HUES6 (cell line): ENCODE data around the gene EGLN1.
"Not testable (repeated sequence)": the region's sequence is repeated elsewhere in the genome, so short reads cannot be mapped to it uniquely, and the experiment has no call there.

ENCODE experiments used
- H3K27ac ChIP-seq: 2 replicates; pipeline ENCODE4 v1.7.0; 2013; ENCODE audit warnings: low read depth, mild to moderate bottlenecking, low read length, inconsistent platforms
- H3K27me3 ChIP-seq: 2 replicates; pipeline ENCODE4 v1.6.1; 2013; ENCODE audit warnings: low read length; ENCODE audit not compliant: control insufficient read depth, insufficient read depth
- H3K36me3 ChIP-seq: 2 replicates; pipeline ENCODE4 v1.6.1; 2013; ENCODE audit warnings: low read length; ENCODE audit not compliant: control insufficient read depth, insufficient read depth
- H3K4me1 ChIP-seq: 2 replicates; pipeline ENCODE4 v1.6.1; 2013; ENCODE audit warnings: low read length; ENCODE audit not compliant: control insufficient read depth, insufficient read depth
- H3K4me3 ChIP-seq: 2 replicates; pipeline ENCODE4 v1.5.1; 2013; ENCODE audit warnings: low read depth, low read length
- H3K9ac ChIP-seq: one replicate; pipeline ENCODE4 v1.6.1; 2013; ENCODE audit warnings: mild to moderate bottlenecking, low read length
- H3K9me3 ChIP-seq: 2 replicates; pipeline ENCODE4 v1.6.1; 2013; ENCODE audit warnings: low read depth, low read length; ENCODE audit not compliant: control insufficient read depth, insufficient read depth

EGLN1 gene

DNA sequence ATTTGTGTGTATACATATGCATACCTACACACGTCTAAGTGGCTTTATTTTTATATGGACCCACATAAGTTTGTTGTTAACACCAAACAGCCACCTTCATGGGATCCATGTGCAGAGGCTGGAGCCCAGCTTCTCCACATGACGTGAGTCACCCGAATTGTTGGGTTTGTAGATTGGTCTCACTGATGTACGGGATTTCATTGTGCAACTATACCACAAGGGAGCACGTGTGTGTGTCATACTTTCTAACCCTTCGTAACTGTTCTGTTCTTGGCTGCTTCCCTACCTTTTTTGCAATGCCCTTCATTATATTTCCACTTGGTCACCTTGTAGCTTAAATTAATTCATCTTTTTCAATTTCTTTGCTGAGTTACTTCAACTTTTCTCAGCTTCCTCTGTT is 63.0 kb downstream of the EGLN1 start:
- H3K4me3 ChIP-seq: no peak overlapping the region
- H3K4me1 ChIP-seq: no peaks in the 10 kb centered on the region
- no peaks in the 10 kb centered on the region for H3K36me3 ChIP-seq
- no peaks in the 10 kb centered on the region for H3K9me3 ChIP-seq
- no peak overlapping the region for H3K27ac ChIP-seq
- H3K9ac ChIP-seq: no peak overlapping the region
- no peaks in the 10 kb centered on the region for H3K27me3 ChIP-seq

DNA sequence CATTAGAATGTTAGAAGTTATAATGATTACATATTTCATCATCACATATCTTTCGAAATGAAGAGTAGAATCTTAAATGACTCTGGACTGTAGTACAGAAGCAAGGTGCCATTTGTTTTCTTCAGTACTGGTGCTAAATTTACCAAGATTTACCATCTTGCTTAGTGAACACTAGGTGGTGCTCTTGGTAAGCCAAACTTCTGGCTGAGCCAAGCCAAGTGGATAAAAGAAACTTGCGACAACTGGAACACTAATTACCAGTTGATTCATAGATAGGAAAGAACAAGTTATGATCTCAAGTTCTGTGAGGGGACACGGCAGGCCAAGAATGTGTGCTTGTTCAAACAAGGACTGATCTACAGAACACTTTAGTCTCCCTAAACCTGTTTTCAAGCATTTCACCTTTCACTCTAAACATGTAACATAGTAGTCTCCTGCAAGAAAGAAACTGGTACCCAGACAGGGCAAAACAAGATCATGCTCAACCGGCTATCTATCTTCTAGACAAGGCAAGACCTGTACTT is 64.2 kb downstream of the EGLN1 start:
- Histone ChIP-seq H3K9ac (no peak overlapping the region), H3K4me1 (no peaks in the 10 kb centered on the region), H3K27ac (no peak overlapping the region), H3K36me3 (peaks cover 5% of the 10 kb centered on the region), H3K4me3 (no peak overlapping the region), H3K27me3 (no peaks in the 10 kb centered on the region), H3K9me3 (no peaks in the 10 kb centered on the region)

DNA sequence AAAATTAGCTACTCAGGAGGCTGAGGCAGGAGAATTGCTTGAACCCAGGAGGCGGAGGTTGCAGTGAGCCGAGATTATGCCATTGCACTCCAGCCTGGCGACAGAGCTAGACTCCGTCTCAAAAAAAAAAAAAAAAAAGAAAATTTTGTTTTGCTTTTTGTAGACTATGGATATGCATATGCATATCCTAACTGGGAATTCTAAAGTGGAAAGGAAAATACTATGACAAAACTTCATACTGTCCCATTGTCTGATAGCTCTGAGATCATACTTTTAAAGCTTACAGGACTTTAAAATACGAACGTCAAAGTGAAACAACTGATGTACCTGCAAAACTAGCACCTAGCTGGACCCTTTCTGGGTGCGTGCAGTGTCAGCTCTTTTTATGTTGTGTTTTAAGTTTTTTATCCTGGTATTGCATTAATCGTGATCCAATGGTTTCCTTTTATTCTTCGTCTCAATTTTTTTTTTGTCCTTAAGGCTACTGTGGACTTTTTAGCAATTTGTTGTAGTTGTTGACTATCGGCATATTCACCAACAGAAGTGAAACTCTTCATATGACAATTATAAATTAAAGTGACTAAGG is 64.8 kb downstream of the EGLN1 start:
- H3K4me3 ChIP-seq: no peak overlapping the region
- no peaks in the 10 kb centered on the region for H3K27me3 ChIP-seq
- H3K36me3 ChIP-seq: peaks cover 11% of the 10 kb centered on the region
- H3K4me1 ChIP-seq: no peaks in the 10 kb centered on the region
- H3K9ac ChIP-seq: no peak overlapping the region
- no peak overlapping the region for H3K27ac ChIP-seq
- H3K9me3 ChIP-seq: no peaks in the 10 kb centered on the region

DNA sequence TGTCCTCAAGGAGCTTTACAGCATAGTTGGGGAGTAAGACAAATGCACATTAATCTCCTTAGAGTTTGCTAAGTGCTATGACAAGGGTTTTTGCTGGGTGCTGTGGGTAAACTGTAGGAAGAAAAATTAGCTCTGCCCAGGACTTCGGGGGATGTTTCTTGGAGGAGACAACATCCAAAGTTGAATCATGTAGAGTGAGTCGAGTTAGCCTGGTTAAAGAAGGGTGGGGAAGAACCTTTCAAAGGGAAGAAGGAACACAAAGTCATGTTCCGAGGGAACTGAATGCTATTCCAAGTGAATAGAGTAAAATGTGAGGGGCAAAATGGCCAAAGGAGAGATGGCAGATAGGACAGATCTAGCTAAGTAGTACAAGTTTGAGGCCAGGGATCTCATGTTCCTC is 66.9 kb downstream of the EGLN1 start:
- no peak overlapping the region for H3K4me3 ChIP-seq
- no peak overlapping the region for H3K27ac ChIP-seq
- peaks cover 31% of the 10 kb centered on the region for H3K36me3 ChIP-seq
- no peaks in the 10 kb centered on the region for H3K9me3 ChIP-seq
- H3K9ac ChIP-seq: no peak overlapping the region
- no peaks in the 10 kb centered on the region for H3K4me1 ChIP-seq
- H3K27me3 ChIP-seq: no peaks in the 10 kb centered on the region

DNA sequence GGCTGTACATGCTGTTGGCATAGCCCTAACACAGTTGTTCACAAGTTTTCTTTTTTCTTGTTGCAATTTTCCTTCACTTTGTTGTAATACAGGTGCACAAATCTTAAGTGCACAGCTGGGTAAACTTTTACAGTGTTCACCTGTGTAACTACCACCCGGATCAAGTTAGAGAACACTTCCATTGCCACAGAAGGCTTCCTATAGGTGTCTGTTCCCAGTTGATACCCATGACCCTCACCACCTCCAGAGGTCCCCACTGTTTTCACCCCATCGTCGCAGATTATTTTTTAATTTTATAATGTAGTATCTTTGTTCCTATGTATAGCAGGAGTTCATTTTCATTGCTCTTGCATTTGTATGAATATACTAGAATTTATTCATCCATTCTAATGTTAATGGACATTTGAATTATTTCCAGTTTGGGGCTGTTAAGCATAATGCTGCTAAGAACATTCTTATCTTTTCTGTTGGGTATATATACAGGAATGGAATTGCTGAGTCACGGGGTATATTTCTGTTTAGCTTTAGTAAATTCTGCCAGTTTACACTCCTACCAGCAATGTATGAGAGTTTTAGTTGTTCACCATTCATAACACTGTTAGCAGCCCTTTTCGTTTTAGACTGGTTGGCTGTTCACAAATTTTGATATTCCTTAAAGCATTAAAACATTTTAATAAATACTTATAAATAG is 67.6 kb downstream of the EGLN1 start:
- Histone ChIP-seq H3K4me1 (no peaks in the 10 kb centered on the region), H3K36me3 (peaks cover 36% of the 10 kb centered on the region), H3K9me3 (no peaks in the 10 kb centered on the region), H3K27me3 (no peaks in the 10 kb centered on the region), H3K27ac (no peak overlapping the region), H3K9ac (no peak overlapping the region), H3K4me3 (no peak overlapping the region)

DNA sequence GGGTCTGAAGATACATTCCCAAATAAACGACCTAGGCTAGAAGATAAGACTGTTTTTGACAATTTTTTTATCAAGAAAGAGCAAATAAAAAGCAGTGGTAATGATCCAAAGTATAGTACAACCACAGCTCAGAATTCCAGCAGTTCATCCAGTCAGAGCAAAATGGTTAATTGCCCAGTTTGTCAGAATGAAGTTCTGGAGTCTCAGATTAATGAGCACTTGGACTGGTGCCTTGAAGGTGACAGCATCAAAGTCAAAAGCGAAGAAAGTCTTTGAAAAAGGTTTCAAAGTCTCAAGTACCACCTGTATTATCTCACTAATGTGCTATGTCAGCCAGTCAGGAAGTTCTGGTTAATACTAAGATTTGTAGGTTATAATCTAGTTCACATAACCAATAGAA is 69.0 kb downstream of the EGLN1 start:
- no peak overlapping the region for H3K9ac ChIP-seq
- H3K27me3 ChIP-seq: no peaks in the 10 kb centered on the region
- no peak overlapping the region for H3K27ac ChIP-seq
- no peak overlapping the region for H3K4me3 ChIP-seq
- H3K36me3 ChIP-seq: peaks cover 47% of the 10 kb centered on the region
- no peaks in the 10 kb centered on the region for H3K9me3 ChIP-seq
- no peaks in the 10 kb centered on the region for H3K4me1 ChIP-seq

DNA sequence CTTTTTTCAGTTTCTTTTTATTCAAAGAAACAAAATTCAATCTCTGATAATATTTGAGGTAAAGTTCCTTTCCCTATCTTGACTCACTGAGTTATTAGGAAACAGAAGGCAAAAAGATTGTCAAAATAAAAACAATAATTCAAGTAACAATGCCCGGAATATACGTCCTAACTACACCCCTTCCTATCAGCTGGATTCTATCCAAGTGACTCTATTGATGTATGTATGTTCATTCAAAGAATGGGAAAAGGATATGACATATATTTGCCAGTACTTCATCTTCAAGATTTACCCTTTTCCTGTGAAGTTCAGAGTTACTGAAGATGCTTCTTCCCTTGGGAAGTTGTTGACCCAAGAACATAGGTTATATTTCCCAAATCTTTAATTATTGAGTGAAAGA is 70.3 kb downstream of the EGLN1 start:
- H3K4me3 ChIP-seq: no peak overlapping the region
- H3K36me3 ChIP-seq: peaks cover 58% of the 10 kb centered on the region
- H3K27ac ChIP-seq: no peak overlapping the region
- H3K9me3 ChIP-seq: no peaks in the 10 kb centered on the region
- no peaks in the 10 kb centered on the region for H3K27me3 ChIP-seq
- H3K4me1 ChIP-seq: no peaks in the 10 kb centered on the region
- no peak overlapping the region for H3K9ac ChIP-seq

DNA sequence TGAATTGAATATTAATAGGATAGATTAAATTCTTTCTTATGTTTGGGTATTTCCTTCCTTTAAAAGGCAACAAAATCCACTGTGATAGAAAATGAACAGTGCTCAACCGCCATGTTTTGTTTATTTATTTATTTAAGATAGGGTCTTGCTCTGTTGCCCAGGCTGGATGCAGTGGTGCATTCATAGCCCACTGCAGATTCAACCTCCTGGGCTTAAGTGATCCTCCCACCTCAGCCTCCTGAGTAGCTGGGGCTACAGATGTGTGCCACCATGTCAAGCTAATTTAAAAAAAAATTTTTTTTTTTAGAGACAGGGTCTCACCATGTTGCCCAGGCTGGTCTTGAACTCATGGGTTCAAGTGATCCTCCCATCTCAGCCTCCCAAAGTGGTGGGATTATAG is 73.2 kb downstream of the EGLN1 start:
- not testable (repeated sequence) for H3K4me1 ChIP-seq, H3K27me3 ChIP-seq, H3K27ac ChIP-seq, H3K9ac ChIP-seq, H3K9me3 ChIP-seq, H3K4me3 ChIP-seq
- peaks cover 58% of the 10 kb centered on the region for H3K36me3 ChIP-seq

DNA sequence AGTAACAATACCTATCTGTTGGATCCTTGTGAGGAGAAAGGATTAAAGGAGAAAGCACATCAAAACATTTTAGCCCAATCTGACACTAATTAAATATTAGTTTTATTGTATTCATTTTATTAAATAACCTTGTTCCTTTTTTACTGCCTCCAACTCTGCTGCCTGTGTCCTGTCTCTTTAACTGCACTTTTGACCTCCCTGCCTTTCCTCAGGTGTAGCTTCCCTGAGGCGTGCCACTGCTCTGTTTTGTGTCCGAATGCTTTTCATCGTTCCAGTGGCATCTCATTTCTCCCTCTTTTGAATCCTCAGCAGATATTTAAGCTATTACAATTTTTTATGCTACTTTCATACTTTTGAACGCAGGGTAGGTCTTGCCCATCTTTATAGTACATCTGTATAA is 73.6 kb downstream of the EGLN1 start:
- H3K27ac ChIP-seq: no peak overlapping the region
- no peak overlapping the region for H3K4me3 ChIP-seq
- H3K4me1 ChIP-seq: no peaks in the 10 kb centered on the region
- no peaks in the 10 kb centered on the region for H3K9me3 ChIP-seq
- H3K27me3 ChIP-seq: no peaks in the 10 kb centered on the region
- peaks cover 61% of the 10 kb centered on the region for H3K36me3 ChIP-seq
- H3K9ac ChIP-seq: no peak overlapping the region

DNA sequence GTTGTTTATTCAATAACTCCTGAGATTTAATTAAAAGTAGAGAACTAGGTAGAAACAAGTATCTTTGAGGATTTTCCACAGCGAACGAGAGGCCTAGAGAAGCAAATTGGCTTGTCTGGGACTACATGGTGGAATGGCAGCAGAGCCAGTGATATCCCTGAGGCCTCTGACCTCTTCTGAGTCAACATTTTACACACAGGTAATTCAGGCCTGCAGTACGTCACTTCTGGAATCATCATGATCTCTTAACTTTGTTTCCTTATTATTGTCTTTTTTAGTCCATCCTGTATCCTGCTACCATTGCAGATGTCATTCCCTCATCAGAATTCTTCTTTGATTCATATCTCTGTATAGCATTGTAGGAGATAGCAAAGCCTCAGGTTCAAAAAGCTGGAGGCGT is 74.1 kb downstream of the EGLN1 start:
- Histone ChIP-seq H3K27me3 (no peaks in the 10 kb centered on the region), H3K36me3 (peaks cover 60% of the 10 kb centered on the region), H3K9ac (no peak overlapping the region), H3K9me3 (no peaks in the 10 kb centered on the region), H3K4me1 (no peaks in the 10 kb centered on the region), H3K4me3 (no peak overlapping the region), H3K27ac (no peak overlapping the region)

DNA sequence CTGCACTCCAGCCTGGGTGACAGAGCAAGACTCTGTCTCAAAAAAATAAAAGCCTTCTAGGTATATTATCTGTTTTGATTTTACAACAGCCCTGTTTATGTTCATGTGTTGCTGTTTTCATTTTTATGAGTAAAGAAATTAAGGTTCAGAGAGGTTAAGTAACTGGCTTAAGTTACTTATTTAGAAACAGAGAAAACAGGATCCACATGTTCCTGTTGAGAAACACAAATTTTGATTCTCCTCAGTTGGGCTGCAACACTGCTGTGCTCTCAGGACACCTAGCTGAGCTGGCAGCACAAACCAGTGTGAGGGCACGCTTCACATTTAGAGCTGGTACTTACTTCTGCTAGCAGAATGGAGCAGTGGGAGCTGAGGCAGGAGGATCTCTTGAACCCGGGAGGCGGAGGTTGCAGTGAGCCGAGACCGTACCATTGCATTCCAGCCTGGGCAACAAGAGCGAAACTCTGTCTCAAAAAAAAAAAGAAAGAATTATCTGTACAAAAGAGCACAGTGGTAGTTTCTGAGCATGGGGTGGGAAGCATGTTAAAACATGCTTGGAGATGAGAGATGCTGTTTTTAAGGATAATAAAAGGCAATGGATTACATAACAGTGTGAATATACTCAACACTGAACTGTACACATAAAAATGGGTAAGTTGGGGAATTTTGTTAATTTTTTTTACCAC is 81.6 kb downstream of the EGLN1 start:
- Histone ChIP-seq H3K4me1 (peaks cover 22% of the 10 kb centered on the region), H3K9ac (no peak overlapping the region), H3K9me3 (no peaks in the 10 kb centered on the region), H3K27me3 (no peaks in the 10 kb centered on the region), H3K36me3 (peaks cover 19% of the 10 kb centered on the region), H3K4me3 (no peak overlapping the region), H3K27ac (no peak overlapping the region)
